ENCODE results near the gene LZTR1.
"Not testable (repeated sequence)": the region's sequence is repeated elsewhere in the genome, so short reads cannot be mapped to it uniquely, and the experiment has no call there.

LZTR1 gene

DNA sequence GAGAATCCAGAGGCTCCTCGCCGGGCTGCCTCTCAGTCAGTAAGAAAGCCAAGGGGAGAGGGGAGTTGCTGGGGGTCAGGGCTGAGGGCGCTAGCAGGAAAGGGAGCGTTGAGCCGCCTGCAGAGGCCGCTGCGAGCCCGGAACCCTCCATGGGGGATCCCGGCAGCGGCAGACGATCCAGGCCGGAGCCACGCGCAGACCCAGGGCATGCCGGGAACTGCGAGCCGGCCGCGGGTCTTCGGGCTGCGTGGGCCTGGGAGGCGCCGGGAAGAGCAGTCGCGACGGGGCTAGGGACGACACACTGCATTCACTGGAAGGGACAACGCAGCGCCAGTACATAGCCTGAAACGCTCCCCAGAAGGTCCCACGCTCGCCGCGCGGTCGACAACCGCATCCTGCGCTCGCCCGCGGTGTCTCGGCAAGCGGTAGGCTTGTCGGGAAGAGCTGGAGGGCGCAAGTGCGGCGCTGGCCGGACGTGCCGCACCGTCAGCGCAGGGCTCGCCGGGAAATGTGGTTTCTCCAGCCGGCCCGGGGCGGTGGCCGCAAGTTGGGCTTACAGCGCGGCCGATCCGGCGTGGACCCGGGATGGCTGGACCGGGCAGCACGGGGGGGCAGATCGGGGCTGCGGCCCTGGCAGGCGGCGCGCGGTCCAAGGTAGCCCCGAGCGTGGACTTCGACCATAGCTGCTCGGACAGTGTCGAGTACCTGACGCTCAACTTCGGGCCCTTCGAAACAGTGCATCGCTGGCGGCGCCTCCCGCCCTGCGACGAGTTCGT, at the start of gene LZTR1:
TSS of gene LZTR1 (plus strand) at position 511 of the 776 bp plus-strand sequence. CDS start at position 586, 75 bp downstream.
- peak; percentile 68 for DNase-seq

DNA sequence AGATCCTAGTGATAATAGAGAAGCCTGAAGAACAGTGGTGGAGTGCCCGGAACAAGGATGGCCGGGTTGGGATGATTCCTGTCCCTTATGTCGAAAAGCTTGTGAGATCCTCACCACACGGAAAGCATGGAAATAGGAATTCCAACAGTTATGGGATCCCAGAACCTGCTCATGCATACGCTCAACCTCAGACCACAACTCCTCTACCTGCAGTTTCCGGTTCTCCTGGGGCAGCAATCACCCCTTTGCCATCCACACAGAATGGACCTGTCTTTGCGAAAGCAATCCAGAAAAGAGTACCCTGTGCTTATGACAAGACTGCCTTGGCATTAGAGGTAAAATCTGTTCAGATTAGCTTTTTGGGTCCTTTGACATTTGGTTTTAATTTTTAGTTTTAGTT, 48.2 kb upstream of the LZTR1 start:
- no peak for DNase-seq

GRCh38 chr22:20935049-20935448, 47.0 kb upstream of the LZTR1 start:
- not testable (repeated sequence) for DNase-seq

- not testable (repeated sequence) for DNase-seq
These were observed 46.1 kb upstream of the LZTR1 start for GRCh38 chr22:20935780-20936539.

- no peak for DNase-seq
These were observed 44.9 kb upstream of the LZTR1 start for GRCh38 chr22:20937031-20937793.

DNA sequence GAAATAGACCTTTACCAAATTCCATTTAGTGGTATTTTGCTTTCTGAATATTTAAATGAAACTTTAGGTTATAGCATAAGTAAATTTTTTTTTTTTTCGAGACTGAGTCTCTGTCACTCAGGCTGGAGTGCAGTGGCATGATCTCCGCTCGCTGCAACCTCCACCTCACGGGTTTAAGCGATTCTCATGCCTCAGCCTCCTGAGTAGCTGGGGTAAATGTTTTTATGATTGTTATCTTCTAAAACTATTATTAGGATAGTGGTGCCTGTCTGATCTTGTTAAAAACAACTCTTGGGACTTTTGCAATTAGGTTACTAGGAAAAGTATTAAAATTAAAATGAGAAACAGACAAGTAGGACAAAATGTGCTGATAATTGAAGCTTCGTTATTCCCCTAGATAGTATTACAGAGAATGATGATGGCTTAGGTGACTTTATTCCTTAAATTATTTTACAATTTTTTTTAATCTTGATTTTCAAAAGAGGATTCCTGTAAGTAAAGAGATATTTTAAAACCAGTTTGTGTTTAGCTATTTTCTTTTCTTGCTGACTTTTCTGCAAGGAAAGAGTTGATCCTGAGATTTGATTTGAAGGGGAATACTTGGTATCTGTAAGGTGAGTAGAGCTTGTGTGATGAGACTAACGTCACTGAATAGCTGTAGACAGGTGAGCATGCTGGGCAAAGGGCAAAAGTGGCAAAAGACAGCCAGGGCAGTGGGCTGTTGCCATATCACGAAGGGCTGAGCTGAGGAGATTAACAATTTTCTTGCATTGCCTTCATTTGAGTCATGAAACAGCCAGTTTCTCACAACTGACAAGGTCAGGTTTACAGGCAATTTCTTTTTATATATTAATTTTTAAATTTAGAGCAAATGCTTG, 44.1 kb upstream of the LZTR1 start:
- no peak for DNase-seq

GRCh38 chr22:20939457-20940185, 42.5 kb upstream of the LZTR1 start:
- DNase-seq = not testable (repeated sequence)

- DNase-seq = no peak
These were observed 41.9 kb upstream of the LZTR1 start for GRCh38 chr22:20940186-20940651.

DNA sequence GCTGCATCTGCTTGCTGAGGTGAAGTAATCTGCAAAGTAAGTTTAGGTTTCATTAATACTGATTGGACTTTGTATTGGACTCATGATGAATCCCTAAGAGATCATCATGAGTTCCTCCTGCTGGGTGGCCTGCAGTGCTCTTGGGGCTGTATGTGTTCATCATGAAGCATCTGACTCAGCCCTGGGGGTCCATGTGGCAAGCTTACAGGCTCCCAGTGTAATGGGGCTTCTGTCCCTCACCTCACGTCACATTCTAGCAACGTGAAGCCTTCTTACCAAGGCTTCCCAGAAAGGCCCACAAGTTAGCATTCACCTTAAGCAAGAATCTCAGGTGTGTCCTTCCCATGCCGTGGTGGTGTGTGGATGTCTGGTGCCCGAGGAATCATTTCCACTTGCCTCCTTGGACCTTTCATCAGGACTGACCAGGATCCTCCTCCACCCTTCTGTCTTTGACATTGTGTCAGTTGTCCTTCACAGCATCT, 41.2 kb upstream of the LZTR1 start:
- no peak for DNase-seq

DNA sequence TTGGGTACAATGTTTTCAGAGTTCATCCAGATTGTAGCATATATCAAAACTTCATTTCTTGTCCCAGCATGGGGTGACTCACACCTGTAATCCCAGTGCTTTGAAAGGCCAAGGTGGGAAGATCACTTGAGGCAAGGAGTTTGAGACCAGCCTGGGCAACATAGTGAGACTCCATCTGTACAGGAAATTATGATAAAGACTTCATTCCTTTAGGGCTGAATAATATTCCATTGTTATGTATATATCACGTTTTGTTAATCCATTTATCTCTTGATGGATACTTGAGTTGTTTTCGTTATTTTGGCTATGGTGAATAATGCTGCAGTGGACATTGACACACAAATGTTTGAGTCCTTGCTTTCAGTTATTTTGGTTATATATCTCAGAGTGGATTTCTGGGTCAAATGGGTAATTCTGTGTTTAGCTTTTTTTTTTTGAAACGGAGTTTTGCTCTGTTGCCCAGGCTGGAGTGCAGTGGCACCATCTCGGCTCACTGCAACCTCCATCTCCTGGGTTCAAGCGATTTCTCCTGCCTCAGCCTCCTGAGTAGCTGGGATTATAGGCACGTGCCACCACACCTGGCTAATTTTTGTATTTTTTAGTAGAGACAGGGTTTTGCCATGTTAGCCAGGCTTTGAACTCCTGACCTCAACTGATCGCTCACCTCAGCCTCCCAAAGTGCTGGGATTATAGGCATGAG, 39.7 kb upstream of the LZTR1 start:
- DNase-seq = not testable (repeated sequence)

DNA sequence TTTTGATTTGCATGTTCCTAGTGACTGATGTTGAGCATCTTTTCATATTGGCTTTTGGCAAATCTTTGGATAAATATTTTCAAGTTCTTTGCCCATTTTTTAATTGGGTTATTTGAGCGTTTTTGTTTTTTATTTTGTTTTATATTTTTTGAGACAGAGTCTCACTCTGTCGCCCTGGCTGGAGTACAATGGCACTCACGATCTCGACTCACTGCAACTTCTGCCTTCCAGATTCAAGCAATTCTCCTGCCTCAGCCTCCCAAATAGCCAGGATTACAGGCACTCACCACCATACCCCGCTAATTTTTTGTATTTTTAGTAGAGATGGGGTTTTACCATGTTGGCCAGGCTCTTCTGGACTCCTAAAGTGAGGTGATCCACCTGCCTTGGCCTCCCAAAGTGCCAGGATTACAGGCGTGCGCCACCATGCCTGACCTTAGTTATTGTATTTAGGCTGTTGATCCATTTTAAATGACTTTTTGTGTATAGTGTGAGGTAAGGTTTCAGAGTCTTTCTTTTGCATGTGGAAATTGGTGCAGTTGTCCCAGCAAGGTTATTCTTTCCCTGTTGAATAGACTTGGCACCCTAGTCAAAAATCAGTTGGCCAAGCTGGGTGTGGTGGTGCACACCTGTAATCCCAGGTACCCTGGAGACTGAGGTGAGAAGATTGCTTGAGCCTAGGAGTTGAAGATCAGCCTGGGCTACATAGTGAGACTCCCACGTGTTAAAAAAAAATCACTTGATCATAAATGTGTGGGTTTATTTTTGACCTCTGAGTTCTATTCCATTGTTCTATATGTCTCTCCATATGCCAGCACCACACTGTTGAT, 38.8 kb upstream of the LZTR1 start:
- no peak for DNase-seq

- no peak for DNase-seq
These were observed 38.1 kb upstream of the LZTR1 start for GRCh38 chr22:20944042-20944441.

DNA sequence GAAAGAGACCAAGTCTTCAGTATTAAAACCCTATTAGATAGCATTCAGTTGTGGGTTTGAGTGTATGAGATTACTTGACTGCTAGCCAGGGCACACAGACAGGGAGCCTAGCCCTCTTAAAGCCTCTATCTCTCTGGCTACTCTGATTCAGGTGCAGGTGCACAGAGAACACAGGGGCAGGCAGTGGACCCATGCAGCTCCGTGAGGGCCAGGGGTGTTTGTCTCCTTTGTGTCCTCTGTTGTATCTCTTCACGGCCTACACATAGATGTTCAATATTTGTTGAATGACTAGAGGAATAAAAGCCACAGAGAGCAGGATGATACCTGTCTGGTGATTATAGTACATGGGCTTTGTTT, 36.5 kb upstream of the LZTR1 start:
- DNase-seq = no peak

- DNase-seq = no peak
These were observed 35.8 kb upstream of the LZTR1 start for GRCh38 chr22:20946080-20946986.

- DNase-seq = no peak
These were observed 35.1 kb upstream of the LZTR1 start for GRCh38 chr22:20946991-20947390.

GRCh38 chr22:20948450-20948849, 33.6 kb upstream of the LZTR1 start:
- no peak for DNase-seq

DNA sequence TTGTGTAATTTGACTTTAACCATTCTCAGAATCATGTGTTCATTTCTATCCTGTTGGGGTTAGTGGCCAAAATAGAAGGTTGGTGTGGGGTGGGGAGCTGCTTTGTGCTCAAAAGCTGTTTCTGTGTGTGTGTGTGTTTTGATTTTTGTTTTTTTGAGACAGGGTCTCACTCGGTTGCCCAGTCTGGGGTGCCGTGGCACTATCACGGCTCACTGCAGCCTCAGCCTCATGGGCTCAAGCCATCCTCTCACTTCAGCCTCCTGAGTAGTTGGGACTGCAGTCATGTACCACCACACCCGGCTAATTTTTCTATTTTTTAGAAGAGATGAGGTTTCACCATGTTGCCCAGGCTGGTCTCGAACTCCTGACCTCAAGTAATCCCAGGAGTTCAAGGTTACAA, 33.1 kb upstream of the LZTR1 start:
- DNase-seq = no peak

DNA sequence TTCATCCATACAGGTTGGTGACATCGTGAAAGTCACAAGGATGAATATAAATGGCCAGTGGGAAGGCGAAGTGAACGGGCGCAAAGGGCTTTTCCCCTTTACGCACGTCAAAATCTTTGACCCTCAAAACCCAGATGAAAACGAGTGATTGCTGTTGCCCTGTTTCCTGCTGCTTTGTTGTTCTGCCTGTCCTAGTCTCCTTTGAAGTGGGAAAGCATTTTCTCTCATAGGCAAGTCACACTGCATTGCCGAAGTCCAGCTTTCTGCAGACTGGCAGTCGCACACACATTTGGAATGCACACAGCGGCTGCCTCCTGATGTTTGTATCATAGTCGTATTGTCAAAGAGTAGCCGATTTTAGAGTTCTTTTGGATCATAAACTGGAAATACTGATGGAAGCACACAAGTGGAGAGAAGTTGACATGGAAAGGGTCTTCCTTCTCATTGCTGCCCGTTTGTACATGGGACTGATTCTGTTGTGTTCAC, 32.4 kb upstream of the LZTR1 start:
- DNase-seq = no peak

Measured in RPMI8226 (cell line).